Activated gamma-delta T cell treated with anti-CD3 and anti-CD28 coated beads, Interleukin-2, amount 50 U/mL, for 16 hours (primary cell): ENCODE results near the gene FAM53B.

Experiments used
- DNase-seq: peaks from one replicate; pipeline ENCODE4 v3.0.0-alpha.2; 2020; ENCODE audit warnings: low read depth

FAM53B gene

DNA sequence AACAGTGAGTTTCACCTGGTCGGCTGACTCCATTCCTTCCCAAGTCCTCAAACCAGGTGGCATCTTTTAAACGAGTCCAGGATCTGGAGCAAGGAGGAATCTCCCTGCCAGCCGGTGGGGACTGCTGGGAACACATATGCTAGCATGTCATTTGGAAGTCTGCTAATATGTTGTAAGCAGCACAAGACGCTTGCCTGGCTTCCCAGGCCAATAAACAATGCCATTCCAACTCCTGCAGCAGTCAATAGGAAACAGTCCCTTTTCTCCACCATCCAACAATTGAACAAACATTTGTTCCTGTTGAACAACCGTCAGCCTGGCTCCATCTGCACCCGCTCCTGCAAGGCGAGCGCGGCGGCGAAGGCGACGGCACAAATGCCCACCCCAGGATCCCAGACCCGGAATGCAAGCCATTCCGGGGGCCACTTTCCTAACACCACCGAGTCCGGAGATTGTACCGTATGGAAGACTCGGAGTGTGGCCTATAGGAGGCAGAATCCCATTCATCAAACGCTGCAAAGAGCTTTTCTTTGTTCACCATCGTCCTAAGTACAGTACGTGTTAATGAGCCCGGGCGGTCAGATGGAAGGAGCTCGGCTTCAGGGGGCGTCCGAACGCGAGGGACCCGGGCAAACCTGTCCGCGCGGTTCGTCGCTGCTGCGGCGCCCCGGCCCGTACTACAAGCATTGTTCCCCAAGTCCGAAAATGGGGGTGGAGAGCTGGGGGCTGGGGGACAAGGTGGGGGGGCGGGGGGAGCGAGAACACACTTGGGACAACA is 1.6 kb downstream of the FAM53B start:
- no peak for DNase-seq

DNA sequence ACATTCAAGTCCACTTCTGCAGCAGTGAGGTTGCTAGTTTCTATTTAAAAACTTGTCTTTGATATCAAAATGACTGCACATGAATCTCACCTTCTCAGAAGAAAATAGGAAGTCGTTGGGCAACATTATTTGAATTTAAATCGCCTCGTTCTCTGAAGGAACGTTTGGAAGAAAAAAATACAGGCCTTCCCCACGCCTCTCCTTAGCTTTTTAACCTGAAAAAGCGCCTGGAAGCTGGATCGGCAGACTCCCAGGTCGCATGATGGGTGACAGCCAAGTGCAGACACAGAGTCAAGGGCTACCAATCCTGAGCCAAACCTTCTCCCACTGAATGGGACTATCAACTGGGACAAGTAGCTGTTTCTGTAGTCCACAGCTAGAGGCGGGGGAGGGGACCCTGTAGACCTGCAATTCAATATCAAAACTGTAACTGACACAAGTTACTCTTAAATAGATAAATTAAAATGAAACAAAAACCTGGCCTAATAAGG is 2.2 kb downstream of the FAM53B start:
- no peak for DNase-seq

DNA sequence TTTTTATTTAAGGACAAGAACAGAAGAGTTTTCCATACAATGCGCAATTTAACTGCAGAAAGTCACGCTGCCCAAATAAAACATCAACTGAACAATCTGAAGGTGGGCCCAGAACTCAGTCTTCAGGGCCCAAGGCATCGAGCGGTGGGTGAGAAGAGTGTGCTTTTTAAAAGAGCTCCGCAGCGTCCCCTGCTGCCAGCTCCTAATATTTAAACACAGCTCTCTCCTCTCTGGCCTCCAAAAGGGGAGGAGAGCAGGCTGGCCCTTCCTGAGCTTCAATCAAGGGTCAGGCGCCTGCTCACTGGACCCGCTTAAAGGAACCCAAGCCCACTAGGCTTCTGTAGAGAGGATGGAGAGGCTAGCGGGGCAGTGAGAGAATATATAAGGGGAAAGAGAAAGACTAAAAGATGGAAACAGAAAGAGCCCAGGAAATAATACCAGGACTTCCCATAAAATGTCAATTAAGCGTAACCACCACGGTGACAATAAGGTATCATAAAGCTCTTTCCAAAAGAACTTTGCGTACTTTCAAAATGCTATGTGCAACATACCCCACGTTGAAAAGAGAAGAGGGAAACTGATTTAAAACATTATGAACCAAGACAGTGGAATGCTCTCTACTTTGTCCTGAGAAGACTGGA is 2.8 kb downstream of the FAM53B start:
- peak; percentile 69 for DNase-seq

DNA sequence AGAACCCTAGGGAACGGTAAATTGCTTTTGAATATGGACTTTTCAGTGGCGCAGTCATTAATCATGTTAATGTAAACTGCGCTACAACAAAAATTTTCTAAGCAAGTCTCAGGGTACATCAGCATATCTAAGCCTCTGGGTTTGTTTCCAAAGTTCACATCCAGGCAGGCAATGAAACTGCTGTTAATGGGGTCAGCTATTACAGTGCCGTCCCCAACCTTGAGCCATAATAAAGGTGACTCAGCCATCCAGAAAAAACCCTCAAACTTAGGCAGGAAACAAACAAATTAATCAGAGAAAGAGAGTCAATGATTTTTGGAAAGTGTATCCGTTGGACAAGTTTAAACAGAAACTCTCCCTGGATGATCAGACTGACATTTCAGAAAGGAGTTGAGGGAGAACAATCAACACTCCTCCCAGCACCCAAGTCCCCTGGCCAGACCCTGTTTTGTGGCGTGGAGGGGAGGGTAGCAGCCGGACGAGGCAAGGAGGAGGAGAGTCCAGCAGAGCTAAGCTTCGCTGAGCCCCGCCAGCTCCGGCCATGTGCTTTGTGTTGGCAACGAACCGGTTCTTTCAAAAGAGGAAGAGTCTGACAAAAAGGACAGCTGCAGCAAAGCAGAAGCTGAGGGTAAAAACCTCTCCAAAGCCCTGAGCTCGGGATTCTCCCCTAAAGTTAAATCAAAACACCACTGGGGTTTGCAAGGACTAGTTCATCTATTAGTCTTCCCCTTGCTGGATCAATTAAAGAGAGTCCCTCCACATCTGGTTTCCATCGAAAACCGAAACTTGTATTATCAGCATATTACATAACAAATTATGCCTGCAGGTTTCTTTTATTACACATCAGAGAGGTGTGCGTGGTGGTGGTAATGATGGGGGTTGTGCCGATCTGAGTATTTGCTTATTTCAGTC is 3.6 kb downstream of the FAM53B start:
- DNase-seq = no peak

DNA sequence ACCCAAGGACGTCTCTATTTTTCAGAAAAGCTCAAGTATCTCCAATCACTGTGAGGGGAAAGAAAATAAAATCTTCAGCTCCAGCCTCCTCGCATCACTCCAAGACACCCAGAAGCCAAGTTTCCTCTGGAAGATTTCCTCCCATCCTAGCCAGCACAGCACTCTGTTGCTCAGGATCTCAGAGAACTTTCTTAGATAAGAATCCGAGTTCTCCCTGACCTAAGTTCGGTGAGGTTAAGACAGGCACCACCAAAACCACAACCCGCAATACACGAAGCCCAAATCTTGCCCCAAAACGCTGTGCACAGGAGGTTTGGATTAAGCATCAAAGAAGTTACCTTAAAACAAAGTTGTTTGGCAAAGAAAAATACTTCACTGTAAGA is 4.2 kb downstream of the FAM53B start:
- DNase-seq = no peak

DNA sequence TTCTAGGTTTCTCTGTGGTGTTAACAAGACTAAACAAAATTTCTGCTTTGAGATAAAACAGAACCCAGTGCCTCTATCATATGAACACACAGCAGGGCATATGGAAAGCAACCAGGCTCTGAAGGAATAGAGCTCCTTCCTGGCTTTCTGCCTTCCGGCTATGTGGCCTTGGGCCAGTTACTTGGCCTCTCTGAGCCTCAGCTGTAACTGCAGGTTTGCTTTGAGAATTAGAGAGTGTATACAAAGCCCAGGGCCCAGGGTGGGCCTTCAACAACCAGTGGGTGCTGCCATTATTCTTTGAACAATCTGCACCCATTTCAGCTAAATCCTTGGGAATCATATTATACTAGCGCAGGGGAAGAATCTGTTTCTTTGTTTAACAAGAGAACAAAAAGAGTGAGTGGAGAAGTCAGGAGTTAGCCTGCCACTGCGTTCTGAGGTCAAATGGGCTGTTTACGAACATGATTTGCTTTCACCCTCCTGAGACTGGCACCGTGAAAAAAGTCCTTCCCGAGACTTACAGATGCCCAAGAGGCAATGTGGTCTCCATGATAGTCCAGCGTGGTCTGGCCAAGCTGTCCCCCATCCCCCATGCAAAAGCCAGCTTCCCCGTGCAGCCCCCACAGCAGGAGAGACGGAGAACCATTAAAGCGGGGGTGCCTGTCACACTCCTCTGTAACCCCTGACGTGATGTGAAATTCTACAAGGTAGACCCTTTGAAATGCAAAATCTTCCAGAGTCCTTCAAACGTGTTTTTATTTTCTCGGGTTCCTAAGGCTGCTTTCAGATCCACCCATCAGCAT is 4.9 kb downstream of the FAM53B start:
- DNase-seq = no peak

DNA sequence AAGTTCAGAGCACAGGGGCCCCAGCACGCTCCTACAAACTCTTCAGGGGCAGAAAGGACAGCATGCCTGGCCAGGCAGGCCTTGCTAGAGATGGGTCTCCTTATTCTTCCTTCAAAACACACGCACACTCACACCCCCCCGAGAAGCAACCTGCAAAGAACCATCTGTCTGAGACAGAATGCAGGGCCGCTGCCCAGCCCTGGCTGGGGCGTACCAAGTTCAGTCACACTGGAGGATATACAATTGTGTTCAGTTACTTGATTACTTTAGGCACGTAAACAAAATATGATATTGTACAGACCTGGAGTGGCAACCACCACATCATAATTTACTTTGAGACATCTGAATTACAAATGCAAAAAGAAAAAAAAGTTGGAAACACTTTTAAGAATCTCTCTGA is 5.7 kb downstream of the FAM53B start:
- DNase-seq = no peak

DNA sequence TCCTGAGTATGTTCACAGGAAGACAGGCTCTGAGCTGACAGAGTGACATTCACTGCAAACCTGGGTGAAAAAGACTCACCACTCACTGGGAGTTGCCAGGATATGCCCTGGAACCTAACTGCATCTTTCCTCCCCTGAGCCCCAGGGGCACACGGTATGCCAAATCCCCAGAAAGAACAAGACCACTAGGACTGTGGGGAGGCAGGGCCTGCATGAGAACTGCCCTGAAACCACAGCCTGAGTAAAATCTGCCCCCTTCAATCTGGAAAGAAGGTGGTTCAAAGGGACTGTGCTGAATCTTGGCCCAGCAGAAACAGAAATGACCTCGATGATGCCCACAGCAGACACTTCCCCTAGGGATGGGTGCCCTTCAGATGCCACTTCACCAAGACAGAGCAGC is 6.5 kb downstream of the FAM53B start:
- no peak for DNase-seq

DNA sequence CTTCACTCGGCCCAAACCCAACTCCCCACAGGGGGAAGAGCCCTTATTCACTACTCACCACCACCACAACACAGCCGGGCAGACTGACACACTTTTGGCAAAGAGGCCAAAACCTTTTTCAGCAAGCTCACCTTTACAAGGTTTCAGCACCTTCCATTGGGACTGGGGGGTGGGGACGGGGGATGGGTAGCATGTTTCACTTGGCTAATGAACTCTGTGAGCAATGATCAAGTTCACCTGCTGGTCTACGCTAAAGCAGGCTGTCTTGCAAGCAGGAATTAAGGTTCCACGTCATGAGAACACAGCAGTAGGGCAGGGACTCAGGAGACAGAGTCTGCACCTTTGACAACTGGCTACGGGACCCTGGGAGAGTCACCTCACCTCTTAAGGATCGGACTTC is 7.0 kb downstream of the FAM53B start:
- no peak for DNase-seq

DNA sequence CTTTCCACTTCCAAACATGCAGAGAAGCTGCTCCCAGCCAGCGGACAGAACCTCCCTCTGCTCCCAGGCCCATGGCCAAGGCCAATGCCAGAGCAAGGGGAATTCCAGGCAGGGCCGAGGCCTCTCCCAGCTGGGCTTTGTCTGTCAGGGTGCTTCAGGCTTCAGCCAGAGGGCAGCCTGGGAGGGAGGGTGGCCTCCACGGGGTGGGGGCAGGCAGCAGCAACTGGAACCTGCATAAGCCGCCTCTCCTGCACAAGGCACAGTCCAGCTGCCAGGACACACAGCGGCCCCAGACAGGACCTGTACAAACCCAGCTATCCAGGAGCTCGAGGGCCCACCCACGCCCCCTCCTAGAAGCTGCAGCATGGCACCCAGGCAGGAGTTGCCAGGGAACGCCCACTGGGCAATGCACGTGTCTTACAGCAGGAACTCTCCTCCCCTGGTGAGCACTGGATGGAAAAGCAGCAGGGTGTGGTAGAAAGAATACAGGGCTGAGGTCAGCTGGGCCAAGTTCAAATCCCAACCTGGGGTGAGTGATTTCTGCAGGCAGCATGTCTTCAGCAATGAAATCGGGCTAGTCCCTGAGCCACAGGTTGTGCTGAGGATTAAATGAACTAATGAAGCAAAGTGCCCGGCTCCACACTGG is 7.6 kb downstream of the FAM53B start:
- DNase-seq = no peak

DNA sequence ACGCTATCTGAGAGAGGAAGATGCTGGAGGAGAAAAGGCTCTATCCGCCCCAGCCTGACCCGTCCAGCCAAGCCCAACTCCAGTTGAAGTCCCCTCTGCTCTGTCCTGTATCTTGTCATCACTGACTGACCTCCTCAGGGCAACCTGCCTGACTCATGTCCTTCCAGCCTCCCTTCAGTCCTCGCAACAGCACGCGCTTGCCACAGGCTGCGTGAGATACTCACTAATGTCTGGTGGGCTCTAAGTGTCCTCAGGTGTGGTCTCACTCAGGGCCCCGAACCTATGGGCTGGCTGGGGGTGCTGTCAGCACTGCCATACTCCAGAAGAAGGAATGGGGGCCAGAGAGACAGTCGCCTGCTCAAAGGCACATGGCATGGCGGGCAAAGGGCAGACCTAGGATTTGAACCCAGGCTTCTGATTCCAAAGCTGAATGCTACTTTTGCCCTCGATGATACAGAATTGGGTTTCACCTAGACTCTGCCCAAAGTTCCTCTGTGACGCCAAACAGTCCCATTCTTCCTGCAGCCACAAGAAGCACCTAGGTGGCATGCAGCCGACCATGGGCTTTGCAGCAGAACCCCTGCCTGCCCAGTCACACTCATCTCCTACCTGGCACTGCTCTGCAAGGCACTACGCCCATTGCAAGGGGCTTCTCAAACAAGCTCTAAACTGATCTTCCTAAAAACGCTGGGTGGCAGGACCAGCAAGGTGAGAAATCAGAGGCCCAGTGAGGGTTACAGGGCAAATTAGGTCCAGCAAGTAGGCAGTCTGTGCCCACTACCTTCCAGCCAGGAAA is 8.5 kb downstream of the FAM53B start:
- DNase-seq = no peak

DNA sequence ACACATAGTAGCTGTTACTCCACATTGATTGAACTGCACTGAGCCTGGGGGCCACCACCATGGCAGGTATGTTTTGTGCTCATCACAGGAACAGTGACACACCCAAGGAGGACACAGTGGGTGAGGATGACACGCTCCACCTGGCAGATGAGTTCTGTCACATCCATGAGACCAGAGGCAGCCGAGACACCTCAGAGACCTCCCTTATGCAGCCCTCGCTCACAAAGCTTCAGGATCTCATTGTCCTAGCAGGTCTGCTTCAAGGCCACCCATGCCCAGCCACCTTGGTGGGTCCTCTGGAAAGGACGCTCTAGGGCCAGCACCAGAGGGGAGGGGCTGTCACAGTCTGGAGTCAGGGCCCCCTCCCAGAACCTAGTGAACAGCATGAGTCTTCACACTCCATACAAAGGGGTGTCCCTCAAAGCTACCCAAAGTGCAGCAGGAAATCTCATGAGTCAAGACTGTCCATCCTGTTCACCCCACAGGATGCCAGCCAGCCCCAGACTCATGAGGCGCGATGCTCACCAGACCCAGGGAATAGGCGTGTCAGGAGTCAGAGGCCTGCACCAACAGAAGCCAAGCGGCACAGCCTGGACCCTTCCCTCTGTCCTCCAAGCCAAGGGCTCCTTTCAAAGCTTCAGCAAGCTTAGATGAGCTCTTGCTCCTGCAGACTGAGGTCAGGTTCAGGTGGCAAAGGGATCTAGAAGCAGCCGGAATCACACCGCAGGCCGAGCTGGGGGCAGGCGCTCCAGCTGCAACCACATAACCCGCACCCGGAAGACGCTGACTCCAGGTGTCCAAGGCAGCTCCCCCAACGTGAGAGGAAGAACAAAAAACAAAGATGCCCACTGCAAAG is 9.6 kb downstream of the FAM53B start:
- DNase-seq = no peak

DNA sequence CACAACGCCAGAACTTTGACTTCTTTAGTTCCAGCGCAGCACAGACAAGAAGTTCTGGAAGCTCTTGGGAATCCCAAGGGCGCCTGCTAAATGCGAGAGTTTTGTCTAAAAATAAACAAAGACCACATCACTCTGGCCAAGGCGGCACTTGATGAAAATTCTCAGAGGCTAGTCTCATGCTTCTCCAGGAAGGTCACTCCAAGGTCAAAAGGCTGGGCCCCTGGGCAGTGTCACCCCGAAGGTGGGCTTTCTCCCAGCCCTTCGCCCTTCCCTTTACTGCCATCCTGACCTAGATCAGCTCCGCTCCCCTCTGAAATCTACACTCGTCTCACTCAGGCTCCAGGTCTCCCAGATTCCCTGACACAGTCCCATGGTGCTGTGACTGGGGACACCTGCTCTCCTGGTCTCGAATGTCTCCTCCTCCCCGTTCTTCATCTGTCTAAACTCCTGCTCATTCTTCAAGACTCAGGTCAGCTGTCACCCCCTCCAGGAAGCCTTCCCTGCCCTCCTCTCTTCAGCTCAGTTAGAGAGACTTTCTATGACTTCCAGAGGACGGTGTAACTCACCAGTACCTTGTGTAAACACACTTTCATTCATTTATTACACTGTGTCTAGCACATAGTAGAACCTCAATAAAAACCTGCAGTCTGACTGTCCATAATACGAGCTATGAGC is 10.5 kb downstream of the FAM53B start:
- DNase-seq = no peak

DNA sequence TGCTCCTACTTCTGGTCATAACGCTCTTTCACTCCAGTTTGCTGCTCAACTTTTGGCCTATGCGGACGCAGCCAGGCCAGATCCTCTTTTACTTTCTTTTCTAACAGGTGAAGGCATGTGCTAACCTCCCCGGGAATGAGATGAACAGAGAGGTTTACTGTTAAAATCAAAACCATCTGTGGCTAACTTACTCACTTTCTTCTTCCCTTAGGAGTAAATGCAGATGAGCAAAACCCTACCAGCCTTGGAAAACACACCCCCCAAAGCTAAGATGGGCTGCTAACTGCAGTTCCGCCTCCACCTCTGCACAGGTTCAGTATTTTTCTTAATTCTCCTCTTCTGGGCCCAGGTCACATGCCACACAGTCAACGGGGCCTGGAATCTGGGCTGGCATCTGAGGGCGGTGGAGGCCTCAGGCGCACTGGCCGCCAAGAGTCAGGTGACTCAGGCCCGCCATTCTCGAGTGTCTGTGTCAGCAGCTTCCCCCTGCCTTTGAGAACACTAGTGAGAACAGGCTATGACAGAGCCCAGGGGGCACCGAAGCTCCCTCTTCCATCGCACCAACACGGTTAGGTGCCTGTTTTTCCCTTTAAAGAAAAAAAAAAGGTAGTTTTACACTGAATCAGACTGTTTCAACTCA is 11.1 kb downstream of the FAM53B start:
- DNase-seq = no peak

DNA sequence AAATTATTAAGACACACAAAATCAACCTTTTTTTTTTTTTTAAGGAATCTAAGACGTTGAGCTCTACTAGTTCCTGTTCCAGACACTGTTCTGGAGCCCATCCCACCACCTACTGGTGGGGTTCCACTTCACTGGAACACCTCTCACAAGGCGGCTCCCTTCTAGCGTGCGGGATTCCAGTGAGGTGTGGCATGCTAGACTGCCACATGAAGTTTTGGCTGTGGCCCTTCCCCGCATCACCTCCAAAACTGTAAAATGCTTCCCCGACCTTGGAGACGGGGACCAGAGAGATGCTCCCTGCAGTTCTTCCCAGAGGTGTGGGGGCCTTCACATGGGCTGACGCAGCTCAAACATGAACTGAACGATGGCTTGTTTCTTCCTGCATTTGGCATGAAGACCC is 12.6 kb downstream of the FAM53B start:
- DNase-seq = no peak

DNA sequence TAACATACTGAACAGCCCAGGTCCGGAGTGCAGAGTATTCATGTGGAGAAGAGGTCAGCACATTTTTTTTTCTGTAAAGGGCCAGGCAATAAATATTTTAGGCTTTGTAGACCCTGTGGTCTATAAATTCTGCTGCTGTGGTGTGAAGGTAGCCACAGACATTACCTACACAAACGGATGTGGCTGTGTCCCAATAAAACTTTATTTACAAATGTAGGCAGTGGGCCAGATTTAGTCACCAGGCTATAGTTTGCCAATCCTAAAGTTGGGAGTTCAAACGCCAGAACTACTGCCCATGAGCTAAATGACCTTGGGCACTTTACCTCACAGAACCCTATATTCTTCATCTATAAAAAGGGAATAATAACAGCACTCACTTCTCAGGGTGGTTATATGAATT is 13.4 kb downstream of the FAM53B start:
- no peak for DNase-seq

DNA sequence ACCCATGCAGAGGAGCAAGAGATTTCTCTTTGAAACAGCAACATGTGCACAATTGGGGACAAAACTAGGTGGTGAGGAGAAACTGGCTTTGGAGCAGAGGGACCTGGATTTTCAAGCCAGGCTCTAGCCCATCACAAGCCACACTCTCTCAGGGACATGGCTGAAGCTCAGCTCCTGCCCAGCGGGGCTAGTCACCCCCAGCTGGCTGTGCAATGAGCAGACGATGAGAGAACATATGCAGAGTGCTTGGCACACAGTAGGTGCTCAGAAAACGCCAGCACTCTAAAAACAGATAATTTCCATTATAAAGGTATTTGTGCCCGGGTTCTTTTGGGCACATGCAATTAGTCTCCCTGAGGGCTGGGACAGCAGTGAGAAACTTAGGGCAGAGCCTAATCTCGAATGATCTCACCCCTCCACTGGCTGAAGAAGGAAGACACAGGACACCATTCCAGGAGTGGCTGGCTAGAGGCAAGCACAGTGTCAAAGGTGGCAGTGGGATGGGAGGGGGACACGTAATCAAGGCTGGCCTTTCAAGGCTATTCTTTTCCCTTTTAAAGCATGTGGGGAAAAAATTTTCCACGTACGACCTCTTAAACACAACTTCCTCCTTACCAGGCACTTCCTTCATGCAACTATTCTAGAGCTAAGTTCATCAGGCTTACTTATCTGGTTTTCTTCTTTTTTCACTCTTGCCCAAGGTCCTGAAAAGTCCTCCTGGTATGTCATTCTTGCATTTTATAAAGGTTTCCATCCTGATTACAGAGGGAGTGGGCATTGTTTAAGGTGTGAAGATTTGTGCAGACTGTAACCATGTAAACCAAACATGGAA is 15.1 kb downstream of the FAM53B start:
- no peak for DNase-seq
